ENCODE data around the gene RUNX2. TPM values are rescaled to one million over a fixed set of nuclear protein-coding genes. Genes with fewer than 3 reads are reported as not detected.

Gene RUNX2
- total RNA-seq, 1 donor from 2014 or later: 0.52 TPM

- Histone ChIP-seq H3K27ac (ENCODE audit: low read depth, low read length) (no peak overlapping the region), H3K4me1 (ENCODE audit: control insufficient read depth in 3 of 3, insufficient read depth in 3 of 3, low read length in 3 of 3) (no peaks in the 10 kb centered on the region), H3K4me3 (ENCODE audit: low read length in 3 of 3) (no peak overlapping the region), H3K9ac (ENCODE audit: low read depth in 1 of 3, low read length in 3 of 3) (no peak overlapping the region), H3K27me3 (ENCODE audit: control insufficient read depth in 3 of 3, insufficient read depth in 3 of 3, low read length in 3 of 3) (no peaks in the 10 kb centered on the region), H3K9me3 (ENCODE audit: control insufficient read depth in 3 of 3, low read length in 3 of 3) (no peaks in the 10 kb centered on the region), H3K36me3 (ENCODE audit: control insufficient read depth in 3 of 3, insufficient read depth in 3 of 3, low read length in 3 of 3) (no peaks in the 10 kb centered on the region)
Measured at GRCh38 chr6:45626087-45626891, 298.2 kb downstream of the RUNX2 start.

GRCh38 chr6:45630314-45630713 lies 302.2 kb downstream of the RUNX2 start:
- Histone ChIP-seq H3K9me3 (ENCODE audit: control insufficient read depth in 3 of 3, low read length in 3 of 3) (no peaks in the 10 kb centered on the region), H3K4me3 (ENCODE audit: low read length in 3 of 3) (no peak overlapping the region), H3K4me1 (ENCODE audit: control insufficient read depth in 3 of 3, insufficient read depth in 3 of 3, low read length in 3 of 3) (no peaks in the 10 kb centered on the region), H3K9ac (ENCODE audit: low read depth in 1 of 3, low read length in 3 of 3) (no peak overlapping the region), H3K27ac (ENCODE audit: low read depth, low read length) (no peak overlapping the region), H3K36me3 (ENCODE audit: control insufficient read depth in 3 of 3, insufficient read depth in 3 of 3, low read length in 3 of 3) (no peaks in the 10 kb centered on the region), H3K27me3 (ENCODE audit: control insufficient read depth in 3 of 3, insufficient read depth in 3 of 3, low read length in 3 of 3) (no peaks in the 10 kb centered on the region)

GRCh38 chr6:45630801-45631200 lies 302.7 kb downstream of the RUNX2 start:
- H3K4me3 ChIP-seq (ENCODE audit: low read length in 3 of 3): no peak overlapping the region
- no peaks in the 10 kb centered on the region for H3K27me3 ChIP-seq (ENCODE audit: control insufficient read depth in 3 of 3, insufficient read depth in 3 of 3, low read length in 3 of 3)
- H3K4me1 ChIP-seq (ENCODE audit: control insufficient read depth in 3 of 3, insufficient read depth in 3 of 3, low read length in 3 of 3): no peaks in the 10 kb centered on the region
- H3K36me3 ChIP-seq (ENCODE audit: control insufficient read depth in 3 of 3, insufficient read depth in 3 of 3, low read length in 3 of 3): no peaks in the 10 kb centered on the region
- no peaks in the 10 kb centered on the region for H3K9me3 ChIP-seq (ENCODE audit: control insufficient read depth in 3 of 3, low read length in 3 of 3)
- no peak overlapping the region for H3K27ac ChIP-seq (ENCODE audit: low read depth, low read length)
- H3K9ac ChIP-seq (ENCODE audit: low read depth in 1 of 3, low read length in 3 of 3): no peak overlapping the region

GRCh38 chr6:45631396-45631795 lies 303.3 kb downstream of the RUNX2 start:
- H3K27me3 ChIP-seq (ENCODE audit: control insufficient read depth in 3 of 3, insufficient read depth in 3 of 3, low read length in 3 of 3): no peaks in the 10 kb centered on the region
- no peak overlapping the region for H3K4me3 ChIP-seq (ENCODE audit: low read length in 3 of 3)
- no peaks in the 10 kb centered on the region for H3K4me1 ChIP-seq (ENCODE audit: control insufficient read depth in 3 of 3, insufficient read depth in 3 of 3, low read length in 3 of 3)
- no peaks in the 10 kb centered on the region for H3K36me3 ChIP-seq (ENCODE audit: control insufficient read depth in 3 of 3, insufficient read depth in 3 of 3, low read length in 3 of 3)
- no peak overlapping the region for H3K9ac ChIP-seq (ENCODE audit: low read depth in 1 of 3, low read length in 3 of 3)
- no peak overlapping the region for H3K27ac ChIP-seq (ENCODE audit: low read depth, low read length)
- H3K9me3 ChIP-seq (ENCODE audit: control insufficient read depth in 3 of 3, low read length in 3 of 3): no peaks in the 10 kb centered on the region

GRCh38 chr6:45633272-45633908 lies 305.3 kb downstream of the RUNX2 start:
- H3K27ac ChIP-seq (ENCODE audit: low read depth, low read length): no peak overlapping the region
- H3K36me3 ChIP-seq (ENCODE audit: control insufficient read depth in 3 of 3, insufficient read depth in 3 of 3, low read length in 3 of 3): no peaks in the 10 kb centered on the region
- H3K4me1 ChIP-seq (ENCODE audit: control insufficient read depth in 3 of 3, insufficient read depth in 3 of 3, low read length in 3 of 3): no peaks in the 10 kb centered on the region
- no peak overlapping the region for H3K9ac ChIP-seq (ENCODE audit: low read depth in 1 of 3, low read length in 3 of 3)
- H3K27me3 ChIP-seq (ENCODE audit: control insufficient read depth in 3 of 3, insufficient read depth in 3 of 3, low read length in 3 of 3): peaks cover 0 to 4% (median 0%) of the 10 kb centered on the region in 3 donors
- H3K4me3 ChIP-seq (ENCODE audit: low read length in 3 of 3): no peak overlapping the region
- no peaks in the 10 kb centered on the region for H3K9me3 ChIP-seq (ENCODE audit: control insufficient read depth in 3 of 3, low read length in 3 of 3)

GRCh38 chr6:45634231-45634630 lies 306.1 kb downstream of the RUNX2 start:
- H3K9me3 ChIP-seq (ENCODE audit: control insufficient read depth in 3 of 3, low read length in 3 of 3): no peaks in the 10 kb centered on the region
- H3K27ac ChIP-seq (ENCODE audit: low read depth, low read length): no peak overlapping the region
- H3K4me3 ChIP-seq (ENCODE audit: low read length in 3 of 3): no peak overlapping the region

GRCh38 chr6:45635284-45635867 lies 307.2 kb downstream of the RUNX2 start:
- Histone ChIP-seq H3K4me3 (ENCODE audit: low read length in 3 of 3) (no peak overlapping the region), H3K9ac (ENCODE audit: low read depth in 1 of 3, low read length in 3 of 3) (no peak overlapping the region), H3K36me3 (ENCODE audit: control insufficient read depth in 3 of 3, insufficient read depth in 3 of 3, low read length in 3 of 3) (no peaks in the 10 kb centered on the region), H3K27ac (ENCODE audit: low read depth, low read length) (no peak overlapping the region), H3K4me1 (ENCODE audit: control insufficient read depth in 3 of 3, insufficient read depth in 3 of 3, low read length in 3 of 3) (no peaks in the 10 kb centered on the region), H3K9me3 (ENCODE audit: control insufficient read depth in 3 of 3, low read length in 3 of 3) (no peaks in the 10 kb centered on the region), H3K27me3 (ENCODE audit: control insufficient read depth in 3 of 3, insufficient read depth in 3 of 3, low read length in 3 of 3) (peaks cover 0 to 4% (median 0%) of the 10 kb centered on the region in 3 donors)

More at GRCh38 chr6:45634231-45634630, 306.1 kb downstream of the RUNX2 start:
- no peak overlapping the region for H3K9ac ChIP-seq (ENCODE audit: low read depth in 1 of 3, low read length in 3 of 3)
- peaks cover 0 to 4% (median 0%) of the 10 kb centered on the region in 3 donors for H3K27me3 ChIP-seq (ENCODE audit: control insufficient read depth in 3 of 3, insufficient read depth in 3 of 3, low read length in 3 of 3)
- H3K36me3 ChIP-seq (ENCODE audit: control insufficient read depth in 3 of 3, insufficient read depth in 3 of 3, low read length in 3 of 3): no peaks in the 10 kb centered on the region
- H3K4me1 ChIP-seq (ENCODE audit: control insufficient read depth in 3 of 3, insufficient read depth in 3 of 3, low read length in 3 of 3): no peaks in the 10 kb centered on the region

GRCh38 chr6:45637056-45637455 lies 308.9 kb downstream of the RUNX2 start:
- Histone ChIP-seq H3K4me3 (ENCODE audit: low read length in 3 of 3) (no peak overlapping the region), H3K27ac (ENCODE audit: low read depth, low read length) (no peak overlapping the region)

GRCh38 chr6:45637611-45638257 lies 309.6 kb downstream of the RUNX2 start:
- Histone ChIP-seq H3K9ac (ENCODE audit: low read depth in 1 of 3, low read length in 3 of 3) (no peak overlapping the region), H3K9me3 (ENCODE audit: control insufficient read depth in 3 of 3, low read length in 3 of 3) (no peaks in the 10 kb centered on the region), H3K4me1 (ENCODE audit: control insufficient read depth in 3 of 3, insufficient read depth in 3 of 3, low read length in 3 of 3) (no peaks in the 10 kb centered on the region), H3K36me3 (ENCODE audit: control insufficient read depth in 3 of 3, insufficient read depth in 3 of 3, low read length in 3 of 3) (no peaks in the 10 kb centered on the region), H3K27ac (ENCODE audit: low read depth, low read length) (no peak overlapping the region), H3K4me3 (ENCODE audit: low read length in 3 of 3) (no peak overlapping the region), H3K27me3 (ENCODE audit: control insufficient read depth in 3 of 3, insufficient read depth in 3 of 3, low read length in 3 of 3) (peaks cover 0 to 4% (median 0%) of the 10 kb centered on the region in 3 donors)

More at GRCh38 chr6:45637056-45637455, 308.9 kb downstream of the RUNX2 start:
- no peak overlapping the region for H3K9ac ChIP-seq (ENCODE audit: low read depth in 1 of 3, low read length in 3 of 3)
- H3K27me3 ChIP-seq (ENCODE audit: control insufficient read depth in 3 of 3, insufficient read depth in 3 of 3, low read length in 3 of 3): peaks cover 0 to 4% (median 0%) of the 10 kb centered on the region in 3 donors
- H3K9me3 ChIP-seq (ENCODE audit: control insufficient read depth in 3 of 3, low read length in 3 of 3): no peaks in the 10 kb centered on the region
- no peaks in the 10 kb centered on the region for H3K4me1 ChIP-seq (ENCODE audit: control insufficient read depth in 3 of 3, insufficient read depth in 3 of 3, low read length in 3 of 3)
- H3K36me3 ChIP-seq (ENCODE audit: control insufficient read depth in 3 of 3, insufficient read depth in 3 of 3, low read length in 3 of 3): no peaks in the 10 kb centered on the region

All from skeletal muscle tissue (tissue), 4 donors.